HG02852 (cell line): ENCODE measurements around the gene PEPD.

Experiments used
- ATAC-seq: cut with Tn5 transposase; IDR thresholded peaks from one replicate; pipeline ENCODE4 v1.9.1; 2021; ENCODE audit warnings: mild to moderate bottlenecking, moderate library complexity; ENCODE audit not compliant: unreplicated experiment

PEPD gene

GRCh38 chr19:33547676-33548075 lies 26.1 kb upstream of the PEPD start:
- no peak for ATAC-seq

GRCh38 chr19:33546656-33547055 lies 25.1 kb upstream of the PEPD start:
- ATAC-seq: no peak

GRCh38 chr19:33545217-33545981 lies 23.8 kb upstream of the PEPD start:
- no peak for ATAC-seq

GRCh38 chr19:33535226-33535625 lies 13.6 kb upstream of the PEPD start:
- ATAC-seq: no peak

GRCh38 chr19:33532859-33533460 lies 11.4 kb upstream of the PEPD start:
- ATAC-seq: no peak

- no peak for ATAC-seq
Observed at GRCh38 chr19:33530842-33531241, 9.3 kb upstream of the PEPD start.

GRCh38 chr19:33530296-33530695 lies 8.7 kb upstream of the PEPD start:
- no peak for ATAC-seq

- no peak for ATAC-seq
Observed at GRCh38 chr19:33529094-33529676, 7.6 kb upstream of the PEPD start.

GRCh38 chr19:33528404-33528803 lies 6.8 kb upstream of the PEPD start:
- no peak for ATAC-seq

GRCh38 chr19:33527125-33527524 lies 5.5 kb upstream of the PEPD start:
- ATAC-seq: no peak

- no peak for ATAC-seq
Observed at GRCh38 chr19:33524024-33524664, 2.6 kb upstream of the PEPD start.

GRCh38 chr19:33523167-33523566 lies 1.6 kb upstream of the PEPD start:
- ATAC-seq: no peak

- ATAC-seq: no peak
Observed at GRCh38 chr19:33522371-33522662, 726 bp upstream of the PEPD start.

GRCh38 chr19:33520844-33521479 lies 629 bp downstream of the PEPD start:
- ATAC-seq: no peak

GRCh38 chr19:33520048-33520643 lies 1.4 kb downstream of the PEPD start:
- ATAC-seq: no peak

GRCh38 chr19:33519416-33519815 lies 2.2 kb downstream of the PEPD start:
- ATAC-seq: no peak

- ATAC-seq: no peak
Observed at GRCh38 chr19:33518541-33518940, 3.0 kb downstream of the PEPD start.

- ATAC-seq: no peak
Observed at GRCh38 chr19:33517922-33518321, 3.7 kb downstream of the PEPD start.

GRCh38 chr19:33515921-33516320 lies 5.7 kb downstream of the PEPD start:
- no peak for ATAC-seq

GRCh38 chr19:33514885-33515551 lies 6.6 kb downstream of the PEPD start:
- ATAC-seq: no peak

GRCh38 chr19:33513424-33513823 lies 8.2 kb downstream of the PEPD start:
- no peak for ATAC-seq
